Stimulated activated CD4-positive, alpha-beta T cell treated with anti-CD3 and anti-CD28 coated beads, Interleukin-2, amount 100 ng/mL, for 48 hours (primary cell): Measurements from ENCODE around the gene LILRA5.
"Not testable (repeated sequence)": the region's sequence is repeated elsewhere in the genome, so short reads cannot be mapped to it uniquely, and the experiment has no call there.

ENCODE experiments used
- DNase-seq, 2 donors: peaks; one replicate each; pipeline ENCODE4 v3.0.0-alpha.2; 2020

The LILRA5 gene

DNA sequence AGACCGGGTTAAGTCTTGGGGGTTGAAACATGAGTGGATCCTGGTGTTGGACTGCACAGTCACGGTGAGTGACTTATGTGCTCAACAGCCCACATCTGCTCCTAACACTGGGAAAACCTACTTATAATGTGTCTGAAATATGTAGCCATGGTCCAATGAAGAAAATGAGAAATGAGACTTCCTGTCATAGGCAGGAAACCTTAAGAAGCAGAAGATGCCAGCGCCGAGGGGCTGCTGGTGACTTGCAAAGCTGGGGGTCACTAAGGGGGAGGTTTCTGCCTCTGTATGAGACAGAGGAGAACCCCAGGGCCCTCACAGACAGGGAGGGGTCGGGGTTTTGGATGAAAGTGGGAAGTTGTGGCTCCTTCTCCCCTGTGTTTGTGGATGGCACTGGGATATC lies 40.8 kb downstream of the LILRA5 start:
- not testable (repeated sequence) for DNase-seq

DNA sequence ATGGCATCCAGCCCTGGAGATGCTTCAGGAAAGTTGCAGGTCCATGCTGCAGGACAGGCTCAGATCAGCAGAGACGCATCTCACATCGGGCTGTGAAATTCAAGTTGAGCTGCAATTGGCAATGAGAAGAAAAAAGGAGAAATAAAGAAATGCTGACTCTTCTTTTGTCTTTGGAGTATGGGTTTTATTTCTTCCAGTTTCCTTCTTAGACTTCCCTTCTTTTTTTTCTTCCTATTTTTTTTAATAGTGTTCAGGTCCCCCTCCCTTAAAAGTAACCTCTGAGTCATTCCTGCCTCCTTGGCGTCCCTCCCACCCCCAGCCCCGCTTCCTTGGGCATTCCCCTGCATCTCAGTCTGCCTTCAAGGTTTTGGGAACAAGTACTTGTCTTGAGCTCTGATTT lies 41.4 kb downstream of the LILRA5 start:
- DNase-seq = not testable (repeated sequence)

DNA sequence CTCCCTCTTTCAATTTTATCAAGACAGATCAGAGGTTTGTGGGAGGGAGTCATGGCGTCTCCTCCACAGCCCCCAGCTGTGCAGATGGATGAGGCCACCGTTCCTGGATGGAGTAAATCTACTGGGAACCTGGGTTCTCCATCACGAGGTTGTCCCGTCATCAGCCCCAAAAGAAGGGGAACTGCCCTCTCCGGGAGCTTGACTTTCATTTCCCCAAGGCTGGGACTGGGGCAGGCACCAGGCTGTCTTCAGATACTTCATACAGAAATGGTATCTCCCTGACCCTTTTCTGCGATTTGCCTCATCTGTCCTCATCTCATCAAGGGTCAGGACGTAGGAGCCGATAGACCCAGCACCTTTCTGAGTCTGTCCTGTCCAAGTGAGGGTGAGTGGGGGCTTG lies 41.9 kb downstream of the LILRA5 start:
- DNase-seq = no peak

DNA sequence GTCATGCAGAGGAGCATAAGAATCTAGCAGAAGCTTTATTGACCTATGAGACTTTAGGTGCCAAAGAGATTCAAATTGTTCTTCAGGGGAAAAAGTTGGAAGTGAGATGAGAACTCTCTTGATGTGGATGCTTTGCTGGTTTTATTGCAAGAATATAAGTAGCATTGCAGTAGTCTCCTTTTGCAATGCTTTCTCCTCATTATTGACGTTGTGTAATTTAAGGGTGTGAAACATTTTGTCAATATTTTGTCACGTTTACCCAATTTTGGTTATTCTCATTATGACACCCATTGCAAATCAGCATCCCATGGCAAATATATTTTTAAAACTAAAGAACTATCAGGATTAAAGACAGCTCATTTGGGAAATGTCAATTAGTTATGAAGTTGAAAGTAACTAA lies 44.0 kb downstream of the LILRA5 start:
- DNase-seq = no peak

DNA sequence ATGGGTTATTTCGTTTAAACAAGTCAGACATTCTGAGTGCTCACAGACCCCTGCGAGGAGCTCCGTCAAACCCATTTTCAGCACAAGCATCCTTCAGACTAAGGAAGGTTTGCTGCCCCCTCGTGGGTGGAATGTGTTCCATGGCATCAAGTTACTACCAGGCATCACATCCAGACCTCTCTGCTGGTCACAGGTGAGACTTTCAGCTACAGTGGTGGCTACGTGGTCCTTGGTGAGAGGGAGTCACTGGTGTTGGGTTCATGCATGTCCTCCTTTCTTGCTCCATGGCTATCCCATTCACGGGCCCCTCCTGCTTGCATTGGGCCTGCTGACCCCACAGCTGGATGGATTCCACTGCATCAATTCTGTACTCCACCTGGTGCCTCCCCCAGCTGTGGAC lies 46.8 kb downstream of the LILRA5 start:
- peak; percentile 69 to 78 for DNase-seq

DNA sequence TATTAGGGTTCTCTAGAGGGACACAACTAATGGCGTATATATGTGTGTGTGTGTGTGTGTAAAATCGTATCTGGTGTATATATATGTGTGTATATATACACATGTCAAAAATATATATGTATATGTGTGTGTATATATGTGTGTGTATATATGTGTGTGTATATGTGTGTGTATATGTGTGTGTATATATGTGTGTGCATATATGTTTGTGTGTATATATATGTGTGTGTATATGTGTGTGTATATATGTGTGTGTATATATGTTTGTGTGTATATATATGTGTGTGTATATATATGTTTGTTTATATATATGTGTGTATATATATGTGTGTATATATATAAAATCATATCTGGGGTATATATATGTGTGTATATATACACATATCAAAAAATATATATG lies 50.5 kb downstream of the LILRA5 start:
- no peak for DNase-seq

DNA sequence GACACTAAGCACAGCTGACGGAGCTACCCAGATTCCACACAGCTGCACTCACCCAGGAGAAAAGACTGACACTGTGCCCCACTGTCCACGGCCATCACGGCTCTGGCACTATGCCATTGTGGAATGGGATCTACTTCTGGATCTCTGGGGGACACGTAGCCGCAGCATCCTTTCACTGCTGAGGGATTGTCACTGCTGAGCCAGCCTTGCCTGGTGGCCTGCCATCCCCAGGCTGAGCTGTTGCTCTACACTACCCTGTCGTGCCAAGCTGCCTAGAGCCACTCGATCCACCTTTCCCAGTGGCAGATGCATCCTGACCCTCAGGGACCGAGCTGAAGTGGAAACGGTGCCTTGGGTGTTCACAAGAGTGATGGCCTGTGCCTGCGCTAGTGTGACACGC lies 50.9 kb downstream of the LILRA5 start:
- no peak for DNase-seq

DNA sequence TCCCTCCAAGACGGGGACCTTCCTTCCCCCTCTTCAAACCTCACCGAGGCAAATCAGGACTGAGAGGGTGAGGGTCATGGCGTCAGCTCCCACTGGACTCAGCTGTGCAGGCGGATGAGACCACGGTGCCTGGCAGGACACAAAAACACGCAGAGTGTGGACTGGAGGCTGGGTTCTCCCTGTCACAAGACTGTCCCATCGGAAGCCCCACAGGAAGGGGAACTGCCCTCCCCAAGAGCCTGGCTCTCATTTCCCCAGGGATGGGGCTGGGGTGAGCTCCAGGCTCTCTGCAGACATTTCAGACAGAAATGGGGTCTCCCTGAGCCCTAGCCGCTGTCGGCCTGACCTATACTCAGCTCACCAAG lies 55.9 kb downstream of the LILRA5 start, which contains the start of gene LILRB5:
LILRB5 (minus strand) TSS at position 158 of the 365 bp plus-strand sequence; CDS start at position 78, 80 bp downstream.
- DNase-seq = no peak
